Dermis microvascular lymphatic vessel endothelial cell (primary cell): ENCODE measurements around the gene NAA16. TPM values are rescaled to one million over a fixed set of nuclear protein-coding genes. Genes with fewer than 3 reads are reported as not detected.
"Not testable (repeated sequence)": the region's sequence is repeated elsewhere in the genome, so short reads cannot be mapped to it uniquely, and the experiment has no call there.

Source experiments
- DNase-seq, 2 donors: peaks; one replicate each; pipeline versions ENCODE4 v3.0.0 to v3.0.0-alpha.2; 2010; ENCODE audit warnings: low read depth in 2 of 2
- total RNA-seq: library from RNA; depleted of rRNA; stranded (reverse); fragments of >200 nt; gene quantifications from 2 replicates; pipeline ENCODE4 v1.2.1, GENCODE V29; 2014

NAA16 gene
- total RNA-seq, 1 donor from 2014 or later = 4.7 TPM

DNA sequence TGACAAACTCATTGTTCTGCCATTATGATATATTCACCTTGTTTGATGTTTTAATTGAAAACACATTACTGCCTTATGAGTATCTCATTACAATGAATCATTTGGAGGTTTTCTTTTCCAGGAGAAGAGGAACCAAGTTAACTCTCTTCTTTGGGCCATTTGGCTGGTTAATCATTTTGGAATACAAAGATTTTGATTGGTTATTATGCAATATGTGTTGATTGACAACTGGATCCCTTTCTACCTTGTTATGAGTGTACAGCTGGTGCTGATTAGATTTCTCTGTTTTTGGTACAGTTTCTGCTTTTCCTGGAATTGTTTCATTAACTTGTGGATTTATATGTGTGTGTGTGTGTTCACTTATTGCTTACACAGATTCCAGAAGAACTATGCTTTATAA is 97.1 kb downstream of the NAA16 start:
- peak in 1 of 2 donors; percentile 41 for DNase-seq

DNA sequence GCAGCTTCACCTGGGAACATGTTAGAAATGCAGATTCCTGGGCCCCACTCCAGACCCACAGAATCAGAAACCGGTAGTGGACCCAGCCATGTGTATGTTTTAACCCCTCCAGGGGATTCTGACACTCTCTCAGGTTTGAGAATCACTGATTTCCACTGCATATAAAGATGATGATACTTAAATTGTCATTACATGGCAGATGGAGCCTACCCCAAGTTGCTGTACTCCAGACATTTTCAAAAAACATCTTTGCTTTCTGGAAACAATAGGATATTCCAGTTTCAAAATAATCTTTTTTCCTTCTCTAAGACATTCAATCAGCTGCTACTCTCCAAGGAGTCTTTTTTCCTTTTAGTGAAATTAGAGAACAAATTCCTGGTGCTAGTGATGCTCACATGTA is 97.7 kb downstream of the NAA16 start:
- no peak for DNase-seq

DNA sequence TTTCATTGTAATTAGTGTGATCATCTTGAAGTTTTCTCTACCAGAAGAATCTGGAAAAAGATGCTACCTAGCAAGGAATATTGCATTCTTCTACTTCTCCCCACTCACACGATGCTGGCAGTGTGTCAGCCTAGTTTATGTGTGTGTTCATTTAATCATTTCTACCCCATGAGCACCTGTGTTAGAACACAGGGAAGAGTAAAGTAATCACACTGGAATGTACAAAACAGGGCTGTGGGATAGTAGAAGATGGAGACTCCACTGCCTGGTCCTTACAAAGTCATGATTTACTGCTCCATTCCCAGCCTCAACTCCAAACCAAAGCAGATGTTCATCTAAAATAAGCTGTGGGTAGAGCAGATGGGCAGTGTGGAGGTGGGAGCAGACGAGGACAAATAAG is 98.5 kb downstream of the NAA16 start:
- DNase-seq = no peak

DNA sequence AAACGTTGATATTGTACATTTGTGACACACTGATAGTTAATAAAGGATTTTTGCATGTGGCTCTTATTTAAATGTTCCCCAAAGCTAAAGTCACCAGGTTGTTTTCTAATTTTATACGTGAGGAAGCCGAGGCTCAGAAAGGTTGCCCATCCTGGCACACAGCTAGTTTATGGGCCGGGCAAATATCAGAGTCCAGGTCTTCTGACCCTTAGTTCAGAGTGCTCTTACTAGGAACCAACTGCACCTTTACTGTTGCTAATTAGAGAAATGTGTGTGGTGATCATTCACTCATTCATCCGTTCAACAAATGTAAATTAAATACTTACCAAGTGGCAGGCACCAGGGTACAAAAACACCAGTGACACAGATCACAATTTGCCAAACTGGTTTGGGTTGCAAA is 100.0 kb downstream of the NAA16 start:
- DNase-seq = no peak

DNA sequence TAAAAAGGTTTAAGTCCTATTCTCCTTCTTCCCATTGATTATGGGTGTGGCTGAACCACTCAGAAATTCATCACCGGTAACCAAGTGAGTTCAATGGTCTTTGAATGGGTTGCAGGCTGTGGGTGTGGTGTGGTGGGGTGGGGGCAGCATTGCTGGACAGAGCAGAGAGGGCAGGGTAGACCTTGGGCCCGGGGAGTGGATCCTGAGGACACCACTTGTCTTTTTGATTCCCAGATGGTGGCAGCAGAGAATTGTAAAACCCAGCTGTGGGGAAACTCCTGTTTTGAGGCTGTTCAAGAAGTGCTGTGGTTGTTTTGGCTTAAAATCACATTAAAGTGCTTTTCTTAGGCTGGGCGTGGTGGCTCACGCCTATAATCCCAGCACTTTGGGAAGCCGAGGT is 100.5 kb downstream of the NAA16 start:
- DNase-seq = peak in 1 of 2 donors; percentile 44

DNA sequence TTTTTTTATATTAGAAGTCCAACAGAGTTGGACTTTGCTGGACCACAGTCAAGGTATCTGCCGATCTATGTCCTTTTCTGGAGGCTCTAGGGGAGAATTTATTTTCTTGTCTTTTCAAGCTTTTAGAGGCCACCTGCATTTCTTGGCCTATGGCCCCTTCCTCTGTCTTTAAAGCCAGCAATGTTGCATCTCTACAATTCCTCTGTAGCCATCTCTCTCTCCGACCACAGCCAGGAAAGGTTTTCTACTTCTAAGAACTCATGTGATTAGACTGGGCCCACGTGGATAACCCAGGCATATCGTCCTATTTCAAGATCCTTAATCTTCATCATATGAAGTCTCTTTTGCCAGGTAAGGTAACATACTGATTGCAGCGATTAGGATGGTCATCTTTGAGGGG is 102.8 kb downstream of the NAA16 start:
- no peak for DNase-seq

DNA sequence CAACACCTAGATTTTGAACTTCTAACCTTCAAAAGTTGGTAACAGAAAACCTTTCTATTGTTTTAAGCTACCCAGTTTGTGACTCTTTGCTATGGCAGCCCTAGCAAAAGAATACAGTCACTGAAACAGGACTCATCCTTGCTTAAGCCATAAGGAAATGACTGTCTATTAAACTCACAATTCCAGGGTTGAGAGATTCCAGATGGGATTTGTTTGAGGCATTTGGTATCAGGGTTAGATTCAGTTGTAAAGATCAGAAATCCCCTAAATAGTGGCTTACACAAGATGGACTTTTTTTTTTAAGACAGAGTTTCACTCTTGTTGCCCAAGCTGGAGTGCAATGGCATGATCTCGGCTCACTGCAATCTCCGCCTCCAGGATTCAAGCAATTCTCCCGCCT is 105.2 kb downstream of the NAA16 start:
- DNase-seq = no peak

DNA sequence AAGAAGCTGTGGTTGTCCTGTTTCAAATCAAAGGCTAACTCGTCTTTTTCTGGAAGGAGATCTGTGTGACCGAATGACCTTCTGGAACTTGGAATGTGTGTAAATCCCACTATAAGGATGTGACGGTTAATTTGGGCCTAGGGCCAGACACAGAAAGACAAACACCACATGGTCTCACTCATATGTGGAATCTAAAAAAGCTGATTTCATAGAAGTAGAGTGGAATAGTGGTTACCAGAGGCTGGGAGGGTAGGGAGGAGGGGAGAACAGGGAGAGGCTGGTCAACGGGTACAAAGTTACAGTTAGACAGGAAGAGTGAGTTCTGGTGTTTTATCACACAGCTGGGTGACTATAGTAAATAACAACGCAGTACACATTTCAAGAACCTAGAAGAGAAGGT is 107.0 kb downstream of the NAA16 start:
- DNase-seq = no peak

DNA sequence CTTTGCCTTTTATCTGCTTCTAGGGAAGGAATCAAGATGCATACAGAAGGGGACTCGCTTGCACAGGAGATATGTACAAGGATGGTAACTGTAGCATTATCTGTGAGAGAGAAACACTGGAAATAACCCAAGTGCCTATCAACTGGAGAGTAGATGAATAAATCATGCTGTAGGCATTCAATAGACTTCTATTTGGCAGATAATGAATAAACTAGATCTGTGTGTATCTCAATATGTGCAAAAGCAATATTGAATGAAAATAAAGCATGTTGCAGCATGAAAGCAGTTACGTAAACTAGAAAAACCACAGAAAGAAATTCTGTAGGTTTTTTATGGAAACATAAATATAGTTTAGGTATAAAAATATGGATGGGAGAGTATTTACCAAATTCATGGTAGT is 107.7 kb downstream of the NAA16 start:
- no peak for DNase-seq

DNA sequence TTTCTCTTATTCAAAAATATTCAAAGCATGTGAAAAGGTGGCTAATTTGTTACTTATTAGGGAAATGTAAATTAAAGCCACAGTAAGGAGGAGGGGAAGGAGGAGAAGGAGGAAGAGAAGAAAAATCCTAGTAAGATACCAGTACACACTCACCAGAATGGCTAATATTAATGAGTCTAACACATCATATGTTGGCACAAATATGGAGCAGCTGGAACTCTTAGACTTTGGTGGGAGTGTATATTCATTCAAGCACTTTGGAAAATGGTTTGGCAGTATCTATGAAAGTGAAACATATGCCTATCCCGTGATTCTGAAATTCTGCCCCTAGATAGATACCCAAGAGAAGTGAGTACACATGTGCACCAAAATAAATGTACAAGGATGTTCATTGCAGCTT is 108.1 kb downstream of the NAA16 start:
- no peak for DNase-seq

DNA sequence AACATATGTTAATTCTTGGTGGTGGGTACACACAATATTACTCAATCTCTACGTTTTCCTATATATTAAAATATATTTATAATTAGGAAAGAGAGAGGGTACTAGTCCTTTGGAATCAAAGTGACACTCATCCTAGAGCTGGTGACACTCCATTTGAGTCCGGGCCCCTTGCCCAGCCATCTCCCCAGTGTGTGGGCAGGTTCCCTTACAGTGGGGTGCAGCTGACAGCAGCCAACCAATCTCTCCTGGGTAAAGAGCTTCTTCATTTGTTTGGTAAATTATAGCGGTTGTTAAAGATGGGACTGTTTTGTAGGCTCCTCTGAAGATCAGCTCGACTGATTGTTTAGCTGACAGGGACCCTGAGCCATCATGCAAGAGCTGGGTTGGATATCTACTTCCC is 109.1 kb downstream of the NAA16 start:
- DNase-seq = no peak

DNA sequence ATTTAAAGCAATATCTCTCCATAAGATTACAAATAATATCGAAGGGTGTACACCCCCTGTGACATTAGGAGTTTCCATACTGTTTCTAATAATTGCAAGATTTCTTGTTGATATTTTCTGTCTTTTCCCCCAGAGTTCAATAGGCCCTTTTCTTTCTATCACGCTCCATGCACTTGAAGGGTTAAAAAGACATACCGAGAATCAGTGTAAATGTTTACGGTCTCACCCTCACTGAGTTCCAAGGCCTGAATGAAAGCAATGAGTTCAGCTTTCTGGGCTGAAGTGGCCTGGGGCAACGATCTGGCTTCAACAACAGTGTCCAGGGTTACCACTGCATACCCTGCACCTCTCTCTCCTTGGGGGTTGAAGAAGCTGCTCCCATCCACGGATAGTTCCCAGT is 110.3 kb downstream of the NAA16 start:
- not testable (repeated sequence) for DNase-seq

DNA sequence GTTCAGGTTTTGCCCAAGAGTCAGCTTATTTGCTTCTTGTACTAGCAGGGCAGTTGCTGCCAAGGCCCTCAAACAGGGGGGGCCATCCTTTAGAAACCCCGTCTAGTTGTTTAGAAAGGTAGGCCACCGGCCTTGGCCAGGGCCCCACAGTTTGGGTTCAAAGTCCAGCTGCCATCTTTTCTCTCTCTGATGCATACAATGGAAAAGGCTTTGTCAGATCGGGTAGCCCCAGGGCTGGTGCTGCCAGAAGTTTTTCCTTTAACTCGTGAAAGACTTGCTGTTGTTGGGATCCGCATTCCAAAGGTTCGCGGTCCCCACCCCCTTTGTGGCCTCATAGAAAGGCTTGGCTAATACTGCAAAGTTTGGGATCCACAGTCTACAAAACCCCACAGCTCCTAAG is 110.9 kb downstream of the NAA16 start:
- DNase-seq = not testable (repeated sequence)

DNA sequence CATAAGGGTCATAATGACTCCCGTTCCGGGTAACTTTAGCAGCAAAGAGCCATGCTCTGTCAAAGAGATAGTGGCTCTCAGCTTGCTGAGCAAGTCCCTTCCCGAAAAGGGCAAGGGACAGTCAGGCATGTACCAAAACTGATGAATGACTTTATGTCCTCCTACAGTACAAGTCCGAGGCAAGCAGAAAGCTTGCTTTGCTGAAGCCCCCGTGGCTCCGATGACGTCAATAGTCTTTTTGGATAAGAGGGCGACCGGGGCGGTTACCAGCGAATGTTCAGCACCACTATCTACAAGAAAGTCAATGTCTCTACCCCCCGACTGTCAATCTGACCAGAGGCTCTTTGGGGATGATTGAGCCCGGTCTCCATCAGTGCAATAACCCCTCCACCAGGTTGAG is 112.2 kb downstream of the NAA16 start:
- not testable (repeated sequence) for DNase-seq

DNA sequence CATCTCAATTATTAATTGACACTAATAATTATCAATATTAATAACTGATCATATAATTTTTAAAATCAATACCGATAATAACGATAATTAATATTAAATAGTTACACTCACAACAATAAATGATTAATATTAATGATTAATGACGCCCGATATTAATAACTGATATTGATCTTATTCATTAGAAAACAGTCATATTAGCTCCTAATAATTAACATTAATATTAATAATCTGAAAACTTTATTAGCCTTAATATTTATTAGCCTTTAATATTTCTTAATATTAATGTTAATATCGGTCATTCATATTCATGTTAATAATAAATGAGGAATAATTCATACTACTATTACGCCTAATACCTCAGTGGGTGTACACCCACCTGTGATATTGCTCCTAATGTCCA is 113.6 kb downstream of the NAA16 start:
- not testable (repeated sequence) for DNase-seq

DNA sequence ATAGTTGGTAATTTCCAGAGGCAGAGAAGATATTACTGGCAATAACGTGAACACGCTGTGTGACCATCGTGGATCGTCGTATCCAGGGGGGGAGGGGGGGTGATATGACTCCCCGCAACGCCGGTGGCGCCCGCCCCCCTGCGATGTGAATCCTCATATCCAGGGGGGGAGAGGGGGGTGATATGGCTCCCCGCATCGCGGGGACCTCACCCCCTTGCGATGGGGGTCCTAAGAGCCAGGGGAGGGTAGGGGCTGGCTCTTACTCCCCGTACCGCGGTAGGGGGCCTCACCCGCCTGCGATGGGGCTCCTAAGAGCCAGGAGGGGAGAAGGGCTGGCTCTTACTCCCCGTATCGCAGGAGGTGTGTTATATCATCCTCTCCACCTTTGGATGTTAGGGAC is 115.0 kb downstream of the NAA16 start:
- no peak for DNase-seq

Other genes starting within 250 kb of the NAA16 start
- gene WBP4, start 249.8 kb upstream of the NAA16 start, total RNA-seq = 4.7 TPM in 2 replicates
- 7.7 and 8.5 TPM in 2 replicates for gene KBTBD6, start 178.5 kb upstream of the NAA16 start, total RNA-seq
- 5.1 and 7.5 TPM in 2 replicates for gene KBTBD7, start 116.7 kb upstream of the NAA16 start, total RNA-seq
- 5.9 and 7.2 TPM in 2 replicates for gene MTRF1, start 47.7 kb upstream of the NAA16 start, total RNA-seq
- gene RGCC, start 146.3 kb downstream of the NAA16 start, total RNA-seq = 28.8 and 76.8 TPM in 2 replicates